GM21717 (cell line): ENCODE data around the gene CPZ.

Source experiments
- ATAC-seq: cut with Tn5 transposase; IDR thresholded peaks from one replicate; pipeline ENCODE4 v1.9.1; 2021; ENCODE audit warnings: mild to moderate bottlenecking, moderate library complexity; ENCODE audit not compliant: unreplicated experiment

Gene CPZ

DNA sequence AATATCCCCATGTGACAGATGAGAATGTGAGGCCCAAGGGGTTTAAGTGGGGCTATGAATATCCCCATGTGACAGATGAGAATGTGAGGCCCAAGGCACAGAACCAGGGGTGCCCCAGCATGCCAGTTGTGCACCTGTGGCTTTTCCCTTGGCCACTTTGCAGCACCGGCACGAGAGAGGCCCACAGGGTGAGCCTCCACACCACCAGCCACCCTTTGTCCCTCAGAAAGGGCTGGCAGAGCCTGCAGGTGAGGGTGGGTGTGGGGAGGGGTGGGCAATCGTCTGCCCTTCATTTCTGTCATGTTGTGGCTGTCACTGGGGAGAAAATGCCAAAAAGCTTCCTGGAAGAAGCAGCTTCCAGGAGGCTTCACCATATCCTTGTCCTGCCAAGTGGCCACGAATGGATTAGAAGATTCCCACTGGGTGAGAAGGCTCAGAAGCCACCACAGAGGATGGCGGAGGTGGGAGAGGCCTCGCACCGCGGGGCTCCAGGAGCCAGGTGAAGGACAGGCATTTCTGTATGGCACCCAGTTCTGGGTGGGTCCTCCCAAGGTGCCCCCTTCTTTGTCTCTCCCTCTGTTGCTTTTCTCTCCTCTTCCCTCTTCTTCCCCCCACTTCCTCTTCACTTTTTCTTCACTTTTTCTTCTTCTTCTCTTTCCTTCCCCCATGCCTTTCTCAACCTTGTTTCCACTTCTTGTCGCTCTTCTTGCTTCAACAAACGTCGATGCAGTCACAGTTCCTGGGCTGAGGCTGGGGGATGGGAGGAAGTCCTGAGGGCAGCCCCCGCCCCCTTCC is 12.8 kb upstream of the CPZ start:
- ATAC-seq = no peak

- no peak for ATAC-seq
Observed at GRCh38 chr4:8580321-8581093, 12.1 kb upstream of the CPZ start, which contains the start of gene GPR78. GPR78 (plus strand) TSS chr4:8580392; CDS start chr4:8580983, 591 bp downstream.

DNA sequence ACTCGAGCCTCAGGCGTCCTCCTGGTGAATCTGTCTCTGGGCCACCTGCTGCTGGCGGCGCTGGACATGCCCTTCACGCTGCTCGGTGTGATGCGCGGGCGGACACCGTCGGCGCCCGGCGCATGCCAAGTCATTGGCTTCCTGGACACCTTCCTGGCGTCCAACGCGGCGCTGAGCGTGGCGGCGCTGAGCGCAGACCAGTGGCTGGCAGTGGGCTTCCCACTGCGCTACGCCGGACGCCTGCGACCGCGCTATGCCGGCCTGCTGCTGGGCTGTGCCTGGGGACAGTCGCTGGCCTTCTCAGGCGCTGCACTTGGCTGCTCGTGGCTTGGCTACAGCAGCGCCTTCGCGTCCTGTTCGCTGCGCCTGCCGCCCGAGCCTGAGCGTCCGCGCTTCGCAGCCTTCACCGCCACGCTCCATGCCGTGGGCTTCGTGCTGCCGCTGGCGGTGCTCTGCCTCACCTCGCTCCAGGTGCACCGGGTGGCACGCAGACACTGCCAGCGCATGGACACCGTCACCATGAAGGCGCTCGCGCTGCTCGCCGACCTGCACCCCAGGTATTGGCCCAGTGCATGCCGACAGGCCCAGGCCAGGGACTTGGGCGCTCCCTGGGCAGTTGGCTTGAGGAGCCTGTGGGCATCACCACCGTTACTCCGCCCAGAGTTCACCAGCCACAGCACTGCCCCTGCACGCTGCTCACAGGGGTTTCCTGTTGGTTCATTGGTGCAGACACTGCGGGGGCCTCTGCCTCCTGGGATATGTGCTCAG is 11.3 kb upstream of the CPZ start:
- ATAC-seq = no peak

DNA sequence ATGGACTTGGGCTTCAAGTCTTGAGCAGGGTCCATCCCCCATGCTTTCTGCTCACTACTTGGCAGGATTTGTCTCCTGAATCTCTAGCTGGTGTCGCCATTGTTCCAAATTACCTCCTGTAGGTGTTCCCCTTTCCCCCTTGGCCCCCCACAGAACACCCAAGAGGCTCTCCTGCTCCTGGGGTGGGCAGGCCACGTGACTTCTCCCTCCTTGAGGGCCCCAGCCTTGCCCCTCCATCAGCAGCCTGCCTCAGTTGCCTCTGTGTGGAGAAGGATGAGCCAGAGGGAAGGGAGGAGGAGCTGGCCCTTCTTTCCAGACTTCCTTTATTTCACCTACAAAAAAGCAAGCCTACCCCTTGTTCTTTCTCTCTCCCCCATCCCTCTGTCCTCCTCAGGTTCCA is 10.5 kb upstream of the CPZ start:
- ATAC-seq = no peak

DNA sequence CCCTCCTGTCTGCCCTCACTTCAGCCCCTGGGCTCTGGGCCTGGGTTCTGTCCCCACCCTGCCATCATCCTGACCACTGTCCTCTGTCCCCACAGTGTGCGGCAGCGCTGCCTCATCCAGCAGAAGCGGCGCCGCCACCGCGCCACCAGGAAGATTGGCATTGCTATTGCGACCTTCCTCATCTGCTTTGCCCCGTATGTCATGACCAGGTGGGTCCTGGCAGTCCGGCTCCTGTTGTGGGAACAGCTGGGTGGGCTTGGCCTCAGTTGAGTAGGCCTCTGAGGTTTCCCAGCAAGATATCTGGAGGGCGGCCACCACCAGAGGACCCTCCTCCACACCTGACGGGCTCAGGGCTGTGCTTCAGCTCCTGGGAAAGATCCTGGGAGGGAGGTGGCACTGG is 10.1 kb upstream of the CPZ start:
- ATAC-seq = no peak

GRCh38 chr4:8582941-8583654 is 9.5 kb upstream of the CPZ start:
- no peak for ATAC-seq

GRCh38 chr4:8583655-8584025 is 8.9 kb upstream of the CPZ start:
- ATAC-seq = no peak

- no peak for ATAC-seq
Observed at GRCh38 chr4:8585186-8585585, 7.4 kb upstream of the CPZ start.

- ATAC-seq = no peak
Observed at GRCh38 chr4:8585721-8586212, 6.8 kb upstream of the CPZ start.

GRCh38 chr4:8586246-8586645 is 6.3 kb upstream of the CPZ start:
- ATAC-seq = no peak

DNA sequence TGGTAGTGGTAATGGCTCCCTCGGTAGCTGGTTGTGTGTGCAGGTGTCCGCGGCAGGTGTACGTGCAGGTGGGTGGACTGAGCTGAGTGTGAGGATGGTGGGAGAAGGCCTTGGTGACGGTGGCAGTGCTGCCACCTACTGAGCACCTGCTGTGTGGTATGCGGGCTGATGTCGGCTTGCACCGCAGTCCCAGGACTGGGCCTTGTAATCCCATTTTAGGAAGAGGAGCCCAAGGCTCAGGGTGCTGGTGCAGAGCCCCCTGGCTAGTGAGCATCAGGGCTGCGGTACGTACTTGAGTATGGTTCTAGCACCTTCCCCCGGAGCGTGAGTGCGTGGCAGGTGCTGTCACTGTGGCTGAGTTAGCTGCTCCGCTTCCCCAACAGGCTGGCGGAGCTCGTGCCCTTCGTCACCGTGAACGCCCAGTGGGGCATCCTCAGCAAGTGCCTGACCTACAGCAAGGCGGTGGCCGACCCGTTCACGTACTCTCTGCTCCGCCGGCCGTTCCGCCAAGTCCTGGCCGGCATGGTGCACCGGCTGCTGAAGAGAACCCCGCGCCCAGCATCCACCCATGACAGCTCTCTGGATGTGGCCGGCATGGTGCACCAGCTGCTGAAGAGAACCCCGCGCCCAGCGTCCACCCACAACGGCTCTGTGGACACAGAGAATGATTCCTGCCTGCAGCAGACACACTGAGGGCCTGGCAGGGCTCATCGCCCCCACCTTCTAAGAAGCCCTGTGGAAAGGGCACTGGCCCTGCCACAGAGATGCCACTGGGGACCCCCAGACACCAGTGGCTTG is 5.7 kb upstream of the CPZ start:
- no peak for ATAC-seq

- no peak for ATAC-seq
Observed at GRCh38 chr4:8587469-8588195, 4.9 kb upstream of the CPZ start.

DNA sequence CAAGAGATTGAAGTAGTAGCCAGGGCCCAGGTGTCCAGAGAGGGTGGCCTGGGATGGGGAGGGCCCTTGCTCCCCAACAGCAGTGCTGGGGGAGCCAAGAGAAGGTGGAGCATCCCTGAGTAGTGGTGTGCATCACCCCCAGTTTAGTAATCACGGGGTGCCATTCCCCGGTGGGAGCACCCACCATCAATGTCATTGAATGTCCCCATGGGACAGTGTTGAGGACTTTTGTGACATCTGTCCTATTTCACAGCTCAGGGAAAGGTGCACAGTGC is 4.4 kb upstream of the CPZ start:
- ATAC-seq = no peak

GRCh38 chr4:8589336-8589735 is 3.2 kb upstream of the CPZ start:
- no peak for ATAC-seq

DNA sequence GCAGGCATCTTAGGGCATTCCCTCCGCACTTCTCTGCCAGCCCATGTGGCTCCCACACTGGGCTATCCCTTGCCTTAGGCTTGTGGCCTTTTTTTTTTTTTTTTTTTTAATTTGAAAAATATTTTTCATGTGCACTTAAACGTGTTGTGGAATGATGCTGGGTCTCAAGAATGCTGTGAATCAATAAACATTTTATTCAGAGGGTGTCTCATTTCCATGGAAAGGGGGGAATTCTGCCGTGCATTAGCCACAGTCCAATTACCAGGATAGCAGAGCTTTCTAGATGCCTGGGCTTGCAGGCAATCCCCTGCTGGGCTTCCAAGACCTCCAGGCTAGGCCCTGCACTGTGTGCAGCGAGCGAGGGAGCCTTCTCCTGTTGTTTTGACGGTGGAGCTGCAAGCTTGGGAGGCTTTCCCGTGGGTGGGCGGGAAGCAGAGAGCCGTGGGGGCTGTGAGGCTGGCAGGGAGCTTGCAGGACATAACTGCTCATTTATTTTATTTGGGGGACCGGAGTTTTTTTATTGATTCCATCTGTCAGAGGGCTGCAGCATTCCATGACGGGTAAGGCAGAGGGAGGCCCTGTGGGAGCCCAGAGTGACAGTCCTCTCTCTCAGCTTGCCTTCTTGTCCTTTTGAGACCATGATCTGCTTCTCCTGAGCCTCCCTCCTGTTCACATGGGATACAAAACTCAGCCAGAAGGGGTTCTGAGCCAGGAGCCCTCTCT is 2.6 kb upstream of the CPZ start:
- no peak for ATAC-seq

DNA sequence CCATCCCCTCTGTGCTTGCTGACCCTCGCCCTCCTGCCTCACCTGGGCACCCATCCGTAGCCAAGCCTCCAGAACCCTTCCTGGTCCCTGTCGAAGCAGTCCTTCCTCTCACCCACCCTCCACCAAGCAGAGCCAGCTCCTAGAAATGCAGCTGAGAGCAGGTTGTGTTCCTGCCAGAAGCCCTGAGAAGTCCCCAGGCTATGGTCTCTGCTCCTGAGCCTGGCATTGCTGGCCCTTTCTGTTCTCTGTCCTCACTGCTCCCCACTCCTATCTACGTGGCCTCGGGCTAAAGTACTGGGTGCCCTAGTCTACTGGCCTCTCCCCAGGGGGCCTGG is 2.1 kb upstream of the CPZ start:
- ATAC-seq = no peak

DNA sequence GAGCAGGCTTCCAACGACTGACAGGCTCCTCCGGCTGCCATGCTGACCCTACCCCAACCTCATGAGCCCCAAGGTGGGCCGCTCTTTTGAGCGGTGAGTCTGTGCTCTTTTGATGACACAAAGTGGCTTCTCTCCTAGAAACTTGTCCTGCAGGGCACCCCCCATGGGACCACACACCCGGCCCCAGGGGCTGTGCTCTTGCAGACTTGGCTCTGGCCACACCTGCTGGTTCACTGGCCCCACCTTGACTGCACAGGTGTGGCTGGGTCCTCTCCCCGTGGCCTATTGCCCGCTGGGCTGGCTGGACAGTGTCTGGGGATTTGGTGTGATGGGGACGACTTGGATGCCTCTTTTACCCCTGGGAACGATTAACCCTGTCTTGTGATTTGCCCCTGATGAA is 1.5 kb upstream of the CPZ start:
- ATAC-seq = no peak

GRCh38 chr4:8591626-8592365 is 769 bp upstream of the CPZ start:
- no peak for ATAC-seq
